ENCODE measurements around the gene OVCH1. TPM values are rescaled to one million over a fixed set of nuclear protein-coding genes. Genes with fewer than 3 reads are reported as not detected.
A peak's percentile ranks its signal among the peaks of the same experiment; 100 is the strongest.

Gene OVCH1
- total RNA-seq, 2 donors from 2014 or later, result 0.13 to 0.73 TPM

- TF ChIP-seq, protein P1, sequence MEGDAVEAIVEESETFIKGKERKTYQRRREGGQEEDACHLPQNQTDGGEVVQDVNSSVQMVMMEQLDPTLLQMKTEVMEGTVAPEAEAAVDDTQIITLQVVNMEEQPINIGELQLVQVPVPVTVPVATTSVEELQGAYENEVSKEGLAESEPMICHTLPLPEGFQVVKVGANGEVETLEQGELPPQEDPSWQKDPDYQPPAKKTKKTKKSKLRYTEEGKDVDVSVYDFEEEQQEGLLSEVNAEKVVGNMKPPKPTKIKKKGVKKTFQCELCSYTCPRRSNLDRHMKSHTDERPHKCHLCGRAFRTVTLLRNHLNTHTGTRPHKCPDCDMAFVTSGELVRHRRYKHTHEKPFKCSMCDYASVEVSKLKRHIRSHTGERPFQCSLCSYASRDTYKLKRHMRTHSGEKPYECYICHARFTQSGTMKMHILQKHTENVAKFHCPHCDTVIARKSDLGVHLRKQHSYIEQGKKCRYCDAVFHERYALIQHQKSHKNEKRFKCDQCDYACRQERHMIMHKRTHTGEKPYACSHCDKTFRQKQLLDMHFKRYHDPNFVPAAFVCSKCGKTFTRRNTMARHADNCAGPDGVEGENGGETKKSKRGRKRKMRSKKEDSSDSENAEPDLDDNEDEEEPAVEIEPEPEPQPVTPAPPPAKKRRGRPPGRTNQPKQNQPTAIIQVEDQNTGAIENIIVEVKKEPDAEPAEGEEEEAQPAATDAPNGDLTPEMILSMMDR (conservative IDR thresholded peaks at IDR 0.05), result no peak
- Histone ChIP-seq H3K9me3 (ENCODE audit: control insufficient read depth, low read length) (no peaks in the 10 kb centered on the region), H3K36me3 (ENCODE audit: control insufficient read depth, insufficient read depth, low read length) (peaks cover 22% of the 10 kb centered on the region), H3K9ac (ENCODE audit: extremely low read depth, low read length, poor library complexity, severe bottlenecking) (no peak overlapping the region), H3K4me1 (ENCODE audit: control insufficient read depth, insufficient read depth, low read length) (no peaks in the 10 kb centered on the region), H3K27me3 (ENCODE audit: control insufficient read depth, insufficient read depth, low read length, poor library complexity, severe bottlenecking) (no peaks in the 10 kb centered on the region), H3K4me3 (ENCODE audit: low read length) (no peak overlapping the region), H3K27ac (ENCODE audit: low read depth, low read length) (no peak overlapping the region)
- DNase-seq, result no peak
- Mint-ChIP-seq H3K4me3 (no peak overlapping the region), H3K9me3 (no peaks in the 10 kb centered on the region), H3K27me3 (ENCODE audit: insufficient read depth) (no peaks in the 10 kb centered on the region), H3K36me3 (ENCODE audit: low read depth) (peaks cover 23% of the 10 kb centered on the region), H3K4me1 (no peaks in the 10 kb centered on the region), H3K27ac (no peak overlapping the region)
- 97 to 100% methylated on average over 1 to 2 of the region's 2 CpGs for WGBS, 2 experiments (ENCODE audit: insufficient coverage in 1 of 2, insufficient read length in 1 of 2)
Observed at GRCh38 chr12:29521951-29522350, 24.5 kb upstream of the OVCH1 start.

GRCh38 chr12:29519585-29520182 is 22.2 kb upstream of the OVCH1 start:
- Histone ChIP-seq H3K4me3 (ENCODE audit: low read length) (no peak overlapping the region), H3K9me3 (ENCODE audit: control insufficient read depth, low read length) (no peaks in the 10 kb centered on the region), H3K27me3 (ENCODE audit: control insufficient read depth, insufficient read depth, low read length, poor library complexity, severe bottlenecking) (no peaks in the 10 kb centered on the region), H3K36me3 (ENCODE audit: control insufficient read depth, insufficient read depth, low read length) (peaks cover 37% of the 10 kb centered on the region), H3K4me1 (ENCODE audit: control insufficient read depth, insufficient read depth, low read length) (no peaks in the 10 kb centered on the region), H3K9ac (ENCODE audit: extremely low read depth, low read length, poor library complexity, severe bottlenecking) (no peak overlapping the region), H3K27ac (ENCODE audit: low read depth, low read length) (no peak overlapping the region)
- DNase-seq, result peak; percentile 70
- no peak overlapping the region for H3K4me3 Mint-ChIP-seq
- H3K27me3 Mint-ChIP-seq (ENCODE audit: insufficient read depth), result no peaks in the 10 kb centered on the region
- no peaks in the 10 kb centered on the region for H3K9me3 Mint-ChIP-seq
- H3K4me1 Mint-ChIP-seq, result no peaks in the 10 kb centered on the region
- H3K36me3 Mint-ChIP-seq (ENCODE audit: low read depth), result peaks cover 39% of the 10 kb centered on the region
- TF ChIP-seq, protein P1 (conservative IDR thresholded peaks at IDR 0.05), result peak; percentile 98
- no peak overlapping the region for H3K27ac Mint-ChIP-seq

GRCh38 chr12:29518407-29518806 is 20.9 kb upstream of the OVCH1 start:
- peaks cover 46% of the 10 kb centered on the region for H3K36me3 ChIP-seq (ENCODE audit: control insufficient read depth, insufficient read depth, low read length)
- Mint-ChIP-seq H3K4me3 (no peak overlapping the region), H3K9me3 (no peaks in the 10 kb centered on the region), H3K36me3 (ENCODE audit: low read depth) (peaks cover 50% of the 10 kb centered on the region), H3K4me1 (no peaks in the 10 kb centered on the region), H3K27me3 (ENCODE audit: insufficient read depth) (no peaks in the 10 kb centered on the region), H3K27ac (no peak overlapping the region)
- H3K4me1 ChIP-seq (ENCODE audit: control insufficient read depth, insufficient read depth, low read length), result no peaks in the 10 kb centered on the region
- H3K4me3 ChIP-seq (ENCODE audit: low read length), result no peak overlapping the region
- no peaks in the 10 kb centered on the region for H3K9me3 ChIP-seq (ENCODE audit: control insufficient read depth, low read length)
- H3K27ac ChIP-seq (ENCODE audit: low read depth, low read length), result no peak overlapping the region
- no peak overlapping the region for H3K9ac ChIP-seq (ENCODE audit: extremely low read depth, low read length, poor library complexity, severe bottlenecking)
- 95 to 100% methylated on average over 1 to 2 of the region's 2 CpGs for WGBS, 2 experiments (ENCODE audit: insufficient coverage in 1 of 2, insufficient read length in 1 of 2)
- no peaks in the 10 kb centered on the region for H3K27me3 ChIP-seq (ENCODE audit: control insufficient read depth, insufficient read depth, low read length, poor library complexity, severe bottlenecking)
- no peak for DNase-seq
- TF ChIP-seq, protein P1 (conservative IDR thresholded peaks at IDR 0.05), result no peak

All from endodermal cell (in vitro differentiated cells).